T-helper 17 cell (primary cell): ENCODE measurements around the gene CD58. TPM values are rescaled to one million over a fixed set of nuclear protein-coding genes. Genes with fewer than 3 reads are reported as not detected.

ENCODE experiments used
- ATAC-seq: fragments of 150-1000 bp; cut with Tn5 transposase; 2 replicates; pipeline ENCODE4 v1.10.0; 2021; ENCODE audit warnings: mild to moderate bottlenecking, moderate library complexity
- DNase-seq, 3 donors: peaks; one replicate each; pipeline versions ENCODE4 v3.0.0 to v3.0.0-alpha.2; 2020 to 2021
- H3K9me3 ChIP-seq: one replicate; pipeline ENCODE4 v1.7.0; 2013; ENCODE audit warnings: low read length, mild to moderate bottlenecking; ENCODE audit not compliant: control insufficient read depth, poor library complexity, severe bottlenecking
- H3K27ac Mint-ChIP-seq: one replicate; pipeline ENCODE4 v1.8.0; 2022; ENCODE audit warnings: mild to moderate bottlenecking, moderate library complexity, mixed read lengths
- H3K27me3 Mint-ChIP-seq: one replicate; pipeline ENCODE4 v1.8.0; 2022; ENCODE audit warnings: mixed read lengths
- H3K36me3 Mint-ChIP-seq: one replicate; pipeline ENCODE4 v1.8.0; 2022; ENCODE audit warnings: low read depth, mixed read lengths
- H3K4me1 Mint-ChIP-seq: one replicate; pipeline ENCODE4 v1.8.0; 2022; ENCODE audit warnings: mild to moderate bottlenecking, mixed read lengths
- H3K4me3 Mint-ChIP-seq: one replicate; pipeline ENCODE4 v1.8.0; 2022; ENCODE audit warnings: mild to moderate bottlenecking, moderate library complexity, mixed read lengths
- total RNA-seq, 4 donors: library from RNA in 2 of 4; stranded (reverse) in 2 of 4; gene quantifications; one replicate each; pipeline ENCODE4 v1.2.3 and lab custom pipeline; 2022 to 2026

The CD58 gene
- total RNA-seq, 2 donors from 2014 or later, result 21.7 to 22.1 TPM

DNA sequence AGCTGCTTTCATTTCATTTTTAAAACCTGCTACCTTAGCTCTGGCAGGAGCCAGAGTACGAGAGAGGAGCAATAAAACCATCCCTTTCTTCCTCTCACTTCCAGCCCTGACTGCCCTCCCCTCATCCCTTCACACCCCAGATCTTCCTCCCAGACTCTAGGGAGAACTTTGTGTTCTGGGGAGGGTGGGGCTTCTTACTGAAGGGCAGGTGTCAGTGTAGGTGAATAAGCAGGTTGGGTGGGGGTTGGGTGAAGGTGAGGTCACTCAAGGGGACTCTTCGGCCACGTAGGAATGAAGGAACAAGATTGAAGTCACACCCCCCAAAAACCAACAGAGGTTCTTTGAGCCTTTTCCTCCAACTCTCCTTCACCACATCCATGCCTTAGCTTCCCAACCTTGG lies 88.9 kb downstream of the CD58 start:
- Mint-ChIP-seq H3K4me3 (no peak overlapping the region), H3K27ac (no peak overlapping the region), H3K4me1 (peaks cover 3% of the 10 kb centered on the region), H3K36me3 (peaks cover 3% of the 10 kb centered on the region), H3K27me3 (no peaks in the 10 kb centered on the region)
- no peak for ATAC-seq
- no peak for DNase-seq
- H3K9me3 ChIP-seq, result no peaks in the 10 kb centered on the region

GRCh38 chr1:116478621-116479020 lies 92.2 kb downstream of the CD58 start:
- Mint-ChIP-seq H3K4me1 (peaks cover 3% of the 10 kb centered on the region), H3K27ac (no peak overlapping the region)

DNA sequence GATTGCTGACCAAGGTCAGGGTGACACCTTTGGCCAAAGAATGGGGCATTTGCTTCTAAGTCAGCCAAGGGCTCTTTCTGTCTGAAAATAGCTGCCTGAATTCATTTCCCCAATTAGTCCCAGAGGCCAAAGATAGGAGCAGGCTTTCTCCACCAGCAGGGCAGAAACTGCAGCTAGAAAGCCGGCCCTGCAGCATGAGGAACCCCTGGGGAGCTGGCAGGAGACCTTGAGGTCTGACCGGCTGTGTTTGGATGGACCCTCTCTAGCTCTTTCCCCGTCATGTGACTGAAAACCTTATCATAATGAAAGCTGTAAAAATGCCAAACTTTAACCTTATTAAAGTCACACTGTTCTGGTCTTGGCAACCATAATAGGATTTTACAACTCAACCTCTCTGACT lies 93.4 kb downstream of the CD58 start:
- H3K27me3 Mint-ChIP-seq, result peaks cover 13% of the 10 kb centered on the region
- H3K36me3 Mint-ChIP-seq, result peaks cover 3% of the 10 kb centered on the region
- no peak overlapping the region for H3K27ac Mint-ChIP-seq
- ATAC-seq (no peak), DNase-seq (no peak)
- no peak overlapping the region for H3K4me3 Mint-ChIP-seq
- H3K9me3 ChIP-seq, result no peaks in the 10 kb centered on the region
- H3K4me1 Mint-ChIP-seq, result peaks cover 3% of the 10 kb centered on the region

More at GRCh38 chr1:116478621-116479020, 92.2 kb downstream of the CD58 start:
- DNase-seq (no peak), ATAC-seq (no peak)
- no peaks in the 10 kb centered on the region for H3K9me3 ChIP-seq
- Mint-ChIP-seq H3K27me3 (peaks cover 9% of the 10 kb centered on the region), H3K4me3 (no peak overlapping the region), H3K36me3 (peaks cover 3% of the 10 kb centered on the region)

DNA sequence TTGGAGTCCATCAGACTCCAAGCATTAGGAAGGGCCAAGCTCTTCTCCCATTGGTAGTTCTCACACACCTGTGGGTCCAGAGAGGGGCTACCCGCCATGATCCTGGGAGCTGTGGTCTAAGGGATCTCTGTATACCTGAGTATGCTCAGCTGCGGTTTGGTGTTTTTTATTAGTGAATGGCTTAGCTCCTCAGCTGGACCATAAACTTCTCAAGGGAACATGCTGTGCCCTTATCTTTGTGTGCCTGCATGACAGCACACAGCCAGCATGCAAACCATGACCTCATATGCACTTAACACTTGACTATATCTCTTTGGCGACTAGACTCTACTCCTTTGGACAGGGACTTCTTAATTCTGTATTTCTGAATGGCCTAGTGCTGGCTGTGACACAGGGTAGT lies 94.5 kb downstream of the CD58 start:
- no peak for ATAC-seq
- Mint-ChIP-seq H3K4me3 (no peak overlapping the region), H3K27me3 (peaks cover 24% of the 10 kb centered on the region), H3K27ac (no peak overlapping the region), H3K36me3 (peaks cover 3% of the 10 kb centered on the region), H3K4me1 (peaks cover 3% of the 10 kb centered on the region)
- DNase-seq, result no peak
- H3K9me3 ChIP-seq, result no peaks in the 10 kb centered on the region

DNA sequence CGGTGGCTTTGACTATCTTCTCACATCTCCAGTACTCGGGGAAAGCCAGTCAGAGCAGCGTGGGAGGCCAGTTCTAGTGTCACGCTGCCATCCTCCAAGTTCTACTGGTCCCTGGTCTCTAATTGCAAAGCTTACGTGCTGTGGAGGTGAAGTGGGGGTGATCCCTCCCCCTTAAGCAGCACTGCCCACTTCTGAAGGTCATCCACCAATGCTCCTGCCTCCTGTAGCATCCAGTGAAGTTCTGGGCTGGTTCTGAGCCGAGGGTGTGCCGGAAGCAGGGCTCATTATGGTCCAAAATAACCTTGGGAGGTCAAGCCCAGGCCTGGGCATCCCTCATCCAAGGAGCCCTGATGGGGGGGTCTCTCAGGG lies 95.0 kb downstream of the CD58 start:
- ATAC-seq, result no peak
- Mint-ChIP-seq H3K27ac (no peak overlapping the region), H3K4me1 (peaks cover 3% of the 10 kb centered on the region), H3K4me3 (no peak overlapping the region), H3K36me3 (peaks cover 3% of the 10 kb centered on the region), H3K27me3 (peaks cover 24% of the 10 kb centered on the region)
- H3K9me3 ChIP-seq, result no peaks in the 10 kb centered on the region
- no peak for DNase-seq

- H3K27me3 Mint-ChIP-seq, result peaks cover 26% of the 10 kb centered on the region
- ATAC-seq, result no peak
Measured at GRCh38 chr1:116474921-116475849, 95.6 kb downstream of the CD58 start.

DNA sequence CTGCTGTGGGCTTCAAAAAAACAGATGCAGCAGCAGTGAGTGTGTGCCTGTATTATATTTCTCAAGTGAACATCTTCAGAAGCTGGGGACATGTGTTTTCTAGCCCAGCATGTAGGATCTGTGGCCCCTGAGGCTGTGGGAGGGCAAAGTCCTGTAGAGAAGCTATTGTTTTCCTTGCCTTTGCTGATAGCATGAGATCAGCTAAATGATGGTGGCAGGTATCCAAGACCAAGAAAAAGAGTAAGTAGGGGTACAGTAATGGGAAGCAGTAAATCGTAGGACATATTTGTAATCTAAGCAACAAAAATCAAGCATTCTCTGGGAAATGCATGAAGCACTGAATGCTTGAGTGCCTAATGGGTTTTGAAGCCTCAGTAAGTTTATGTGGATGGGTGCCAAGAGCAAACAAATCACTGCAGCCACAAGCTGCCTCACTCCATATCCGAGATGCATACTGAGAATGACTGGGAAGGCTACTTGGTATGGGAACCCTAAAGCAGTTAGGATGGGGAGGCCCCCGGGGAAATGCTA lies 98.3 kb downstream of the CD58 start:
- no peaks in the 10 kb centered on the region for H3K4me1 Mint-ChIP-seq
- H3K27ac Mint-ChIP-seq, result no peak overlapping the region
- peaks cover 29% of the 10 kb centered on the region for H3K27me3 Mint-ChIP-seq
- H3K9me3 ChIP-seq, result no peaks in the 10 kb centered on the region
- no peak for DNase-seq
- ATAC-seq, result no peak
- H3K36me3 Mint-ChIP-seq, result no peaks in the 10 kb centered on the region
- no peak overlapping the region for H3K4me3 Mint-ChIP-seq

More at GRCh38 chr1:116474921-116475849, 95.6 kb downstream of the CD58 start:
- no peak for DNase-seq
- Mint-ChIP-seq H3K4me1 (peaks cover 3% of the 10 kb centered on the region), H3K36me3 (peaks cover 3% of the 10 kb centered on the region), H3K4me3 (no peak overlapping the region), H3K27ac (no peak overlapping the region)
- no peaks in the 10 kb centered on the region for H3K9me3 ChIP-seq

DNA sequence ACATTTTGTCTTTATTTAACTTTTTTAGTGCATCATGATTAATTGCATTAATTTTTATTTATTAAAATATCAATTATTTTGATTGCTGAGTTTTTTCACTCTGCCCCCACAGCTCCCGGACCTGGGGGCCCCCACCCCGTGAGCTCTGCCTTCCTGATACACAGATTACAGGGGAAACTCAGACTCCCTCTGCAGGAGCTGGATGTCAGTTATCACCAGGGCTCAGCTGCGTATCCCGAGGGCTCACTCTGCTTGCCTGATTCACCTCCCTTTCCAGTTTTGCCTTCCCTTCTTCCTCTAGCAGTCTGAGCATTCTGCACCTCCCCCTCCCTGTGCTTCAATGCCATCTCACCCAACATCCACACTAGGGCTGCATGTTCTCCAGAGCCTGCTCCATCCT lies 99.6 kb downstream of the CD58 start:
- Mint-ChIP-seq H3K4me1 (no peaks in the 10 kb centered on the region), H3K36me3 (peaks cover 4% of the 10 kb centered on the region), H3K27ac (peak overlapping the region; percentile 12), H3K4me3 (peak overlapping the region; percentile 9), H3K27me3 (peaks cover 29% of the 10 kb centered on the region)
- DNase-seq, result no peak
- no peaks in the 10 kb centered on the region for H3K9me3 ChIP-seq
- no peak for ATAC-seq

GRCh38 chr1:116470671-116471070 lies 100.2 kb downstream of the CD58 start:
- Mint-ChIP-seq H3K4me1 (no peaks in the 10 kb centered on the region), H3K36me3 (peaks cover 4% of the 10 kb centered on the region), H3K27me3 (peaks cover 29% of the 10 kb centered on the region), H3K27ac (no peak overlapping the region), H3K4me3 (no peak overlapping the region)
- H3K9me3 ChIP-seq, result no peaks in the 10 kb centered on the region
- DNase-seq (no peak), ATAC-seq (no peak)

- no peak for ATAC-seq
- Mint-ChIP-seq H3K27me3 (peaks cover 12% of the 10 kb centered on the region), H3K27ac (no peak overlapping the region), H3K4me1 (no peaks in the 10 kb centered on the region), H3K36me3 (peaks cover 6% of the 10 kb centered on the region), H3K4me3 (no peak overlapping the region)
- no peak for DNase-seq
- no peaks in the 10 kb centered on the region for H3K9me3 ChIP-seq
Measured at GRCh38 chr1:116466810-116467557, 103.8 kb downstream of the CD58 start.

GRCh38 chr1:116465845-116466685 lies 104.8 kb downstream of the CD58 start:
- Mint-ChIP-seq H3K36me3 (peaks cover 6% of the 10 kb centered on the region), H3K27ac (no peak overlapping the region), H3K27me3 (peaks cover 5% of the 10 kb centered on the region), H3K4me3 (no peak overlapping the region), H3K4me1 (no peaks in the 10 kb centered on the region)
- H3K9me3 ChIP-seq, result no peaks in the 10 kb centered on the region
- DNase-seq (no peak), ATAC-seq (no peak)

- Mint-ChIP-seq H3K27me3 (peaks cover 5% of the 10 kb centered on the region), H3K4me3 (no peak overlapping the region), H3K36me3 (peaks cover 6% of the 10 kb centered on the region), H3K4me1 (no peaks in the 10 kb centered on the region), H3K27ac (no peak overlapping the region)
- H3K9me3 ChIP-seq, result no peaks in the 10 kb centered on the region
- DNase-seq, result no peak
- no peak for ATAC-seq
Measured at GRCh38 chr1:116465477-116465844, 105.4 kb downstream of the CD58 start.
